Measurements from ENCODE around the gene KIF18B. TPM values are rescaled to one million over a fixed set of nuclear protein-coding genes. Genes with fewer than 3 reads are reported as not detected.

Gene KIF18B
- total and polyA plus RNA-seq, 2 donors (not counting 3 experiments of a cell fraction or from before 2014, with no cell fraction given): 24.5 to 50.3 TPM

DNA sequence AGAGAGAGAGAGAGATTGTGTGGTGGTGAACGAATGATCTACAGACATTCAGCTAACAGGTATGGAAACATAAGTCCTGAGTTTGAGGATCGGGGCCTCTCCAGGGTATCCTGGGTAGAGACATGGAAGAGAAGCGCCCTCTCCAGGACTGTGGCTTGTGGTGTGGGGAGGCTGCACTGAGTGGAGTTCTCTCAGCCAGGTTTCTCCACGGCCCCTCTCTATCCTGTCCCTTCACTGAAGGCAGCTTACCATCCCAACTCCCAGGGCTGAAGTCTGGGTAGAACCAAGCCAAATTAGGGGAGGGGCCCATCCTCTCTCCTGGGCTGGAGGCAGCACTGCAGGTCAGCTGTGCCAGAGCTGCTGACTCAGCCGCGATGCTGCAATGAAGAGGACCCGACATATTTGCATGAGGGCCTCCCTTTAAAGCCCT lies 14.4 kb upstream of the KIF18B start:
- Histone ChIP-seq H3K4me3 (replicated peaks in 1 of 3; ENCODE audit: insufficient read depth in 1 of 3, low read depth in 1 of 3, low read length in 3 of 3) (no peak overlapping the region), H3K9ac (replicated peaks; ENCODE audit: extremely low read depth, insufficient read depth, low read length) (no peak overlapping the region), H3K36me3 (ENCODE audit: control insufficient read depth in 2 of 2, extremely low read depth in 1 of 2, insufficient read depth in 2 of 2, low read length in 2 of 2) (no peaks in the 10 kb centered on the region), H3K79me2 (ENCODE audit: control insufficient read depth, insufficient read depth, low read length) (no peaks in the 10 kb centered on the region), H3K4me1 (ENCODE audit: control insufficient read depth, extremely low read depth, insufficient read depth, low read length) (no peaks in the 10 kb centered on the region), H3K27me3 (ENCODE audit: control insufficient read depth in 2 of 2, insufficient read depth in 2 of 2, low read length in 2 of 2) (peaks cover 28 to 29% of the 10 kb centered on the region in 2 experiments), H4K20me1 (replicated peaks; ENCODE audit: control insufficient read depth, extremely low read depth, insufficient read depth, low read length) (no peaks in the 10 kb centered on the region), H3K27ac (ENCODE audit: insufficient read depth, low read depth, low read length) (no peak overlapping the region), H3K9me1 (replicated peaks; ENCODE audit: control insufficient read depth, extremely low read depth, insufficient read depth, low read length) (no peaks in the 10 kb centered on the region), H2AFZ (ENCODE audit: low read depth, low read length) (no peak overlapping the region), H3K9me3 (replicated peaks; ENCODE audit: control insufficient read depth, insufficient read depth, low read length) (no peaks in the 10 kb centered on the region), H3K4me2 (ENCODE audit: insufficient read depth, low read length) (no peak overlapping the region)
- intact Hi-C loops (cut with micrococcal nuclease) (no loop called here), dilution Hi-C loops (cut with MboI; ENCODE audit: extremely low pct_ligation_motif_present, low sequenced_read_pairs) (no loop called here)
- FAIRE-seq (no peak), DNase-seq (ENCODE audit: low read depth, low spot score) (no peak)
- TF ChIP-seq MYC (IDR thresholded peaks at IDR 0.05; ENCODE audit: low read depth, low read length) (no peak), POLR2A (IDR thresholded peaks at IDR 0.05; ENCODE audit: low read depth, low read length) (no peak), POLR2AphosphoS5 (IDR thresholded peaks at IDR 0.05; ENCODE audit: insufficient read depth, low read depth, low read length) (no peak), GATA2 (IDR thresholded peaks at IDR 0.05; ENCODE audit: insufficient read depth, insufficient read length, low read depth, low read length) (no peak), JUN (IDR thresholded peaks at IDR 0.05; ENCODE audit: borderline replicate concordance, insufficient read depth, insufficient read length, low read depth) (no peak), CTCF (IDR thresholded peaks at IDR 0.05; ENCODE audit: extremely low read depth in 1 of 2, insufficient read depth in 1 of 2, low read depth in 1 of 2, low read length in 2 of 2) (no peak), EZH2 (IDR thresholded peaks at IDR 0.05; ENCODE audit: borderline replicate concordance, low read depth, low read length, severe bottlenecking) (no peak), FOS (IDR thresholded peaks at IDR 0.05; ENCODE audit: borderline replicate concordance, insufficient read depth, low read length) (no peak)
- TF ChIP-seq, protein P1, sequence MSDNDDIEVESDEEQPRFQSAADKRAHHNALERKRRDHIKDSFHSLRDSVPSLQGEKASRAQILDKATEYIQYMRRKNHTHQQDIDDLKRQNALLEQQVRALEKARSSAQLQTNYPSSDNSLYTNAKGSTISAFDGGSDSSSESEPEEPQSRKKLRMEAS (IDR thresholded peaks at IDR 0.05; ENCODE audit: insufficient read depth, insufficient read length): no peak
- BruUV-seq (replicated peaks): no TSS peak
- CTCF ChIA-PET: interaction anchor here (1.2 to 2.0 kb wide), 2 partner anchors 41 to 42 kb away, joined by 3 to 9 read pairs; no protein-coding TSS in a partner anchor
- POLR2A ChIA-PET: no interaction called here

All from endothelial cell of umbilical vein (primary cell).